ENCODE results near the gene GHITM. TPM values are rescaled to one million over a fixed set of nuclear protein-coding genes. Genes with fewer than 3 reads are reported as not detected.

The GHITM gene
- polyA plus RNA-seq, 3 donors = 91.4 to 363 (median 312) TPM

GRCh38 chr10:84140036-84140379, 699 bp downstream of the GHITM start:
- peaks cover 2% of the 10 kb centered on the region in 2 donors for H3K27me3 ChIP-seq (ENCODE audit: control insufficient read depth in 2 of 2, insufficient read depth in 2 of 2, low read length in 2 of 2)
- H4K20me1 ChIP-seq (ENCODE audit: insufficient read depth, low read length) = no peaks in the 10 kb centered on the region
- intact Hi-C loops (cut with micrococcal nuclease) = no loop called here
- peak in 2 of 3 donors; percentile 29 to 79 for DNase-seq
- peak overlapping the region; percentile 57 for H2AFZ ChIP-seq (ENCODE audit: insufficient read depth, low read depth, low read length, poor library complexity, severe bottlenecking)
- Mint-ChIP-seq H3K4me1 (peaks cover 19% of the 10 kb centered on the region), H3K9me3 (peaks cover 0 to 4% (median 2%) of the 10 kb centered on the region in 7 donors), H3K27me3 (ENCODE audit: low read depth in 3 of 3) (peaks cover 6 to 9% (median 8%) of the 10 kb centered on the region in 3 donors), H3K4me3 (peak overlapping the region; percentile 92 to 96), H3K36me3 (peaks cover 34 to 38% of the 10 kb centered on the region in 2 donors), H3K27ac (peak overlapping the region; percentile 97 to 99 (median 99))
- peaks cover 12 to 19% of the 10 kb centered on the region in 2 donors for H3K4me1 ChIP-seq (ENCODE audit: control insufficient read depth in 1 of 2, insufficient read depth in 2 of 2, low read length in 2 of 2)
- peak overlapping the region; percentile 93 for H3K9ac ChIP-seq (ENCODE audit: insufficient read depth, low read length, poor library complexity, severe bottlenecking)
- peak overlapping the region; percentile 86 for H3K4me2 ChIP-seq (replicated peaks; ENCODE audit: extremely low read depth, low read length, poor library complexity, severe bottlenecking)
- H3K36me3 ChIP-seq (replicated peaks in 1 of 2; ENCODE audit: control insufficient read depth in 1 of 2, insufficient read depth in 2 of 2, low read length in 2 of 2) = peaks cover 30 to 42% of the 10 kb centered on the region in 2 donors
- TF ChIP-seq, protein P1, sequence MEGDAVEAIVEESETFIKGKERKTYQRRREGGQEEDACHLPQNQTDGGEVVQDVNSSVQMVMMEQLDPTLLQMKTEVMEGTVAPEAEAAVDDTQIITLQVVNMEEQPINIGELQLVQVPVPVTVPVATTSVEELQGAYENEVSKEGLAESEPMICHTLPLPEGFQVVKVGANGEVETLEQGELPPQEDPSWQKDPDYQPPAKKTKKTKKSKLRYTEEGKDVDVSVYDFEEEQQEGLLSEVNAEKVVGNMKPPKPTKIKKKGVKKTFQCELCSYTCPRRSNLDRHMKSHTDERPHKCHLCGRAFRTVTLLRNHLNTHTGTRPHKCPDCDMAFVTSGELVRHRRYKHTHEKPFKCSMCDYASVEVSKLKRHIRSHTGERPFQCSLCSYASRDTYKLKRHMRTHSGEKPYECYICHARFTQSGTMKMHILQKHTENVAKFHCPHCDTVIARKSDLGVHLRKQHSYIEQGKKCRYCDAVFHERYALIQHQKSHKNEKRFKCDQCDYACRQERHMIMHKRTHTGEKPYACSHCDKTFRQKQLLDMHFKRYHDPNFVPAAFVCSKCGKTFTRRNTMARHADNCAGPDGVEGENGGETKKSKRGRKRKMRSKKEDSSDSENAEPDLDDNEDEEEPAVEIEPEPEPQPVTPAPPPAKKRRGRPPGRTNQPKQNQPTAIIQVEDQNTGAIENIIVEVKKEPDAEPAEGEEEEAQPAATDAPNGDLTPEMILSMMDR (IDR thresholded peaks at IDR 0.05) = no peak
- 17% methylated on average over 5 of the region's 12 CpGs for WGBS (ENCODE audit: insufficient coverage)
- H3K4me3 ChIP-seq (replicated peaks in 1 of 3; ENCODE audit: low read depth in 2 of 3, low read length in 3 of 3) = peak overlapping the region; percentile 68 to 93 (median 86)
- H3K79me2 ChIP-seq (ENCODE audit: insufficient read depth, low read length) = peaks cover 31% of the 10 kb centered on the region
- H3K9me3 ChIP-seq (replicated peaks in 1 of 2; ENCODE audit: control insufficient read depth in 1 of 2, insufficient read depth in 1 of 2, low read length in 2 of 2) = no peaks in the 10 kb centered on the region
- peak overlapping the region; percentile 92 to 93 for H3K27ac ChIP-seq (ENCODE audit: low read depth in 1 of 2, low read length in 2 of 2)

DNA sequence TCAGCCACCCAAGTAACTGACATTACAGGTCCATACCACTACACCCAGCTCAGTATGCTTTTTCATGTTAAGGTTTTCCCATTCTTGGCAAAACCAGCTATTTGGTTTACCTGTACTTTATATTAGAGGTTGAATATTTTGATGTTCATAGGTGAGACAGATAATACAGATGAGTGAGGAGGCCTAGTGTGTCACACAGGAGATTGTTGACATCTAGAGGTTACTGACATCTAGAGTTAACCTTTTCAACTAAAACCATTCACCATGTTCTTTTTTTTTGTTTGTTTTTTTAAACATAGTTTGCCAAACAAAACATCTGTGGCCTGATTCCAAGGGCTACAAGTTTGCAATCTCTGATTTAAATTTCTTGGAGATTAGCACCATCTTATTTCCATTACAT, 8.0 kb downstream of the GHITM start:
- Histone ChIP-seq H3K79me2 (ENCODE audit: insufficient read depth, low read length) (peaks cover 3% of the 10 kb centered on the region), H3K4me3 (replicated peaks in 1 of 3; ENCODE audit: low read depth in 2 of 3, low read length in 3 of 3) (no peak overlapping the region), H3K27ac (ENCODE audit: low read depth in 1 of 2, low read length in 2 of 2) (peak overlapping the region in 1 of 2 donors; percentile 25), H3K36me3 (replicated peaks in 1 of 2; ENCODE audit: control insufficient read depth in 1 of 2, insufficient read depth in 2 of 2, low read length in 2 of 2) (peaks cover 87 to 95% of the 10 kb centered on the region in 2 donors), H3K9me3 (replicated peaks in 1 of 2; ENCODE audit: control insufficient read depth in 1 of 2, insufficient read depth in 1 of 2, low read length in 2 of 2) (no peaks in the 10 kb centered on the region), H4K20me1 (ENCODE audit: insufficient read depth, low read length) (peaks cover 8% of the 10 kb centered on the region), H3K27me3 (ENCODE audit: control insufficient read depth in 2 of 2, insufficient read depth in 2 of 2, low read length in 2 of 2) (no peaks in the 10 kb centered on the region), H3K4me1 (ENCODE audit: control insufficient read depth in 1 of 2, insufficient read depth in 2 of 2, low read length in 2 of 2) (no peaks in the 10 kb centered on the region), H2AFZ (ENCODE audit: insufficient read depth, low read depth, low read length, poor library complexity, severe bottlenecking) (no peak overlapping the region), H3K4me2 (replicated peaks; ENCODE audit: extremely low read depth, low read length, poor library complexity, severe bottlenecking) (no peak overlapping the region), H3K9ac (ENCODE audit: insufficient read depth, low read length, poor library complexity, severe bottlenecking) (no peak overlapping the region)
- Mint-ChIP-seq H3K4me1 (no peaks in the 10 kb centered on the region), H3K4me3 (no peak overlapping the region), H3K27ac (peak overlapping the region in 1 of 7 donors; percentile 0), H3K27me3 (ENCODE audit: low read depth in 3 of 3) (no peaks in the 10 kb centered on the region), H3K36me3 (peaks cover 81 to 86% of the 10 kb centered on the region in 2 donors), H3K9me3 (no peaks in the 10 kb centered on the region)
- no peak for DNase-seq
- intact Hi-C loops (cut with micrococcal nuclease) = no loop called here
- TF ChIP-seq, protein P1 (IDR thresholded peaks at IDR 0.05) = no peak
